NCI-H510A (cell line): ENCODE measurements around the gene TP53TG3D.
"Not testable (repeated sequence)": the region's sequence is repeated elsewhere in the genome, so short reads cannot be mapped to it uniquely, and the experiment has no call there.

ENCODE experiments used
- DNase-seq: peaks from one replicate; lab custom pipeline; 2025; lab: John Stamatoyannopoulos, UW

Gene TP53TG3D

DNA sequence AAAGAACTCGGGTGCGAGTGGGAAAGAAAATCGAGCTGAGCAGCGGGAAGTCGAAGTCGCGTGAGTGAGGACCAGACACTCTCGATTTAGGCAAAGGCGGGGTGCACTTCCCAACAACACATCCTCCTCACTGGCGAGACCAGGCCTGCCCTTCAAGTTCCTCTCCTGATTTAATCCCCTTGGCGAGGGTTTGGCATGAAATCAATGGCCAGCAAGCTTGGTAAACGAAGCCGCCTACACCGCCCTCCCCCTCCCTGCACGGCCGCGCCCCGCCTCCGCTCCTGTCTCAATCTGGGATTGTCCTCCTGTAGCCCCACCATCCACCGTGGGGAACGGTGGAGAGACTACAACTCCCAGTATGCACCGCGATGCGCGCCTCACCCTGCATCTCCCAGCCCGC, at the start of gene TP53TG3D:
Gene TP53TG3D, plus strand, starts transcription at position 301 of the 400 bp plus-strand sequence. Its CDS starts 68 bp downstream, at position 369.
- not testable (repeated sequence) for DNase-seq

DNA sequence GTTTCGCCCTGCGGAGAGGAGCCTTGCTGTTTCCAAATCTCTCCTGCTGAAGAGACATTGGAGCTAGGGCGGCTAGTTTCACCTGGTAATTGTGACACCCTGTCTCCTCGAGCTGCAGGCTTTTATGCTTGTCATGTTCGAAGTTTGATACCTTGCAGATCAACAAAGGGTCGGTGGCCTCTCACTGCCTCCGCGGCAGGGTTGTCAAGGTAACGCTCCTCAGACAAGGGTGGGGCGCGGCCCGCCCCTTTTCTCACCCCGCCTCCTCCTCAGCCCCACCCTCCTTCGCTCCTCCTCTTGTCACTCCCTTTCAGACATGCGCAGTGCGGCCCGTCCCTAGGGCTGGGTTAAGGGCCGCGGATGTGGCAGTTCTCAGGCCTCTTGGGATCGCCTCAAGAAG, 421 bp downstream of the TP53TG3D start:
- not testable (repeated sequence) for DNase-seq

GRCh38 chr16:32261526-32261925, 8.4 kb downstream of the TP53TG3D start:
- DNase-seq: not testable (repeated sequence)

GRCh38 chr16:32263552-32263951, 10.5 kb downstream of the TP53TG3D start:
- not testable (repeated sequence) for DNase-seq

DNA sequence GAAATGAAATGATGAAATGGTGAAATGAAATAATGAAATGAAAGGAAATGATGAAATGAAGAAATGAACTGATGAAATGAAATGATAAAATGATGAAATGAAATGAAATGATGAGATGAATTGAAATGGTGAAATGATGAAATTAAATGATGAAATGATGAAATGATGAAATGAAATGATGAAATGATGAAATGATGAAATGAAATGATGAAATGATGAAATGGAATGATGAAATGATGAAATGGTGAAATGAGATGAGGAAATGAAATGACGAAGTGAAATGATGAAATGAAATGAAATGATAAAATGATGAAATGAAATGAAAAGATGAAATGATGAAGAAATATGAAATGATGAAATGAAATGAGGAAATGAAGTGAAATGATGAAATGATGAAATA, 28.8 kb downstream of the TP53TG3D start:
- not testable (repeated sequence) for DNase-seq

DNA sequence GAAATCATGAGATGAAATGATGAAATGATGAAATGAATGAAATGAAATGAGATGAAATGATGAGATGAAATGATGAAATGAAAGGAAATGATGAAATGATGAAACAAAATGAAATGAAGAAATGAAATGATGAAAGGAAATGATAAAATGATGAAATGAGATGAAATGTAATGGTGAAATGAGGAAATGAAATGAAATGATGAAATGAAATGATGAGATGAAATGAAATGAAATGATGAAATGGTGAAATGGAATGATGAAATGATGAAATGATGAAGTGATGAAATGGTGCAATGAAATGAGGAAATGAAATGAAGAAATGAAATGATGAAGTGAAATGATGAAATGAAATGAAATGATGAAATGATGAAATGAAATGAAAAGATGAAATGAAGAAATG, 29.9 kb downstream of the TP53TG3D start:
- DNase-seq: not testable (repeated sequence)

DNA sequence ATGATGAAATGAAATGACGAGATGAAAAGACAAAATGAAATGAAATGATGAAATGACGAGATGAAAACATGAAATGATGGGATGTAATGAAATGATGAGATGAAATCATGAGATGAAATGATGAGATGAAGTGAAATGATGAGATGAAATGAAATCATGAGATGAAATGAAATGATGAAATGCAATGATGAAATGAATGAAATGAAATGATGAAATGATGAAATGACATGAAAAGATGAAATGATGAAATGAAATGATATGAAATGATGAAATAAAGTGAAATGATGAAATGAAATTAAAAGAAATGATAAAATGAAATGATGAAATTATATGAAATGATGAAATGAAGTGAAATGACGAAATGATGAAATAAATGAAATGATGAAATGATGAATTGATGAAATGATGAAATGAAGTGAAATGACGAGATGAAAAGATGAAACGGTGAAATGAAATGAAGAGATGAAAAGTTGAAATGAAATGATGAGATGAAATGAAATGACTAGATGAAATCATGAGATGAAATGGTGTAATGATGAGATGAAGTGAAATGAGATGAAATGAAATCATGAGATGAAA, 30.9 kb downstream of the TP53TG3D start:
- not testable (repeated sequence) for DNase-seq

GRCh38 chr16:32284800-32285796, 32.0 kb downstream of the TP53TG3D start:
- not testable (repeated sequence) for DNase-seq

- not testable (repeated sequence) for DNase-seq
Measured at GRCh38 chr16:32286193-32286592, 33.1 kb downstream of the TP53TG3D start.

DNA sequence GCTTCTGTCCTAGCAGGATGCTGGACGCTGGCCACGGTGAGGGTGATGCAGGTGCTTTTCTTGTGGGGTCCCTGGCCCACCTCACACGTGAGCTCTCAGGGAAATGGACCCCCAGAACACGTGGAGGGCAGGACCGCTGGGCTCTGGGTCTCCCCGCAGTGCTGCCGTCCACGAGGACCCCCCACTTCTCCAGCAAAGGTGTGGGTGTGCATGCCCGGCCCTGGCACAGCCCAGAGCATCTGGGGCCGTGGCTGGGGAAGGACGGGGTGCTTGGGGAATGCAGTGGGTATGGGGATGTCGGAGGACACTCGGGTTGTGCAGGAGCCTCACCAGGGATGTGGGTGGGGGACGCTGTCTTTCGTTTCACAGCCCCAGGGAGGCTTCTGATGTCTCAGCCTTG, 34.7 kb downstream of the TP53TG3D start:
- DNase-seq: not testable (repeated sequence)

DNA sequence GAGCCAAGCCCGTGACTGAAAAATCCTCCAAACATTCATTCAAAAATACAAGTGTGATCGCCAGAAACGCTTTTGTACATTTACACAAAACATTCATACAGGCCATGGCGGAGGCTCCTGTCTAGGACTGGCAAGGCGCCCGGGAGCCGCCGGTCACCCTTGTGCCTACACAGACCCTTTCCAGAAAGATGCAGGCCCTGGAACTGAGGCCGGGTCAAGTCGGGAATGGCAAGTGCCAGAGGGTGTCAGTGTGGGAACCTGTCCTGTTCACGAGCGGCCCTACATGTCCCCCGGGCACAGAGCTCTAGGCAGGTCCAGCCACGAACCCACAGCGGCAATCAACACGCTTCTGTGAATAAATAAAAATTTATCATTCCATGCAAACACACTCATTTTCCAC, 36.1 kb downstream of the TP53TG3D start:
- not testable (repeated sequence) for DNase-seq

GRCh38 chr16:32302776-32303175, 49.7 kb downstream of the TP53TG3D start:
- not testable (repeated sequence) for DNase-seq
